ENCODE measurements around the gene ABCB11.

Gene ABCB11

GRCh38 chr2:169006665-169007064 is 24.5 kb downstream of the ABCB11 start:
- no peak for DNase-seq

- DNase-seq, result no peak
These were observed 25.1 kb downstream of the ABCB11 start for GRCh38 chr2:169005994-169006393.

DNA sequence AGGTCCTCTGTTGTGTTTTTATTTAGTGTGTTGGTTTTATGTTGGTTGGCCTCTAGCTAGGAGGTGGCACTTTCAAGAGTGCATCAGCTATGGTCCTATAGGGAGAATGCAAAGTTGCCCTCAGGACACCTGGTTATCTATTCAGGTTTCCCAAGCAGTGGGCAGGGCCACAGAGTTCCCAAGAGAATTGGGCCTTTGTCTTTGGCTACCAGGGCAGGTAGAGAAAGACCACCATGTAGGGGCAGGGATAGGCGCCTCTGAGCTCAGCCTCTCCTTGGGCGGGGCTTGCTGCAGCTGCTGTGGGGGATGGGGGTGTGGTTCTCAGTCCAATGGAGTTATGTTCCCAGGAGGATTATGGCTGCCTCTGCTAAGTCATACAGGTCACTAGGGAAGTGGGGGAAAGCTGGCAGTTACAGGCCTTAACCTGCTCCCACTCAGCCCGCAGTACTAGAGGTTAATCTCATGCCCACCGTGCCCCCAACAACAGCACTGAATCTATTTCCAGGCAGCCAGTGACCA is 26.0 kb downstream of the ABCB11 start:
- DNase-seq, result no peak

GRCh38 chr2:169002161-169002738 is 28.9 kb downstream of the ABCB11 start:
- no peak for DNase-seq

DNA sequence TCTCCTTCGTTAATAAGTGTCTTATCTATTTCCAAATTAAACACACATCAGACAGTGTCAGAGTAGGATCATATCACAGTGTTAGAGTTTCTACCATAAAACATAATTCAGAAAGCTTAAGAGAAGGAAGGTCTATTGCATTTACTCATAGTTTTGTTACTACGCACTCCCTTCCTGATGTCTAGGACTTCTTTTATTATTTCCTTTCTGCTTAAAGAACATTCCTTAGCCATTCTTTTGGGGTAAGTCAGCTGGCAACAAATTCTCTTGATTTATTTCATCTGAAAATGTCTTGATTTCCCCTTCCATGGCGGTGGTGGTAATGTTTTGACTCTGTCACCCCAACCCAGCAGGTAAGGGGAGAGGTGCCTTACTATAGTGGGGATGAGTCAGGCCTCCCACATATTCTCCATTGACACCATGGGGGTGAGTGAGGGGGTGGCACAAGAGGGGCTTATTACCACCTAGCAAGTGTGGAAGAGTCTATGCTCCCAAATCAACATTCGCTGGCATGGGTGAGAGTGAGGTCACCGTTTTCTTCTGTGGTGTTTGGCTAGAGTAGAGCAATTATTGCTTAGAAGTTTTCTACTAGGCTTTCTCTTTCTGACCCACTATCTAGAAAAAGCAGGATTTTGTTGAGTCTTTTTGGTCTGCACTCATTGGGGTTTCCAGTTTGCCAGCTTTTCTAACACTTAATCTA is 29.9 kb downstream of the ABCB11 start:
- DNase-seq, result no peak

DNA sequence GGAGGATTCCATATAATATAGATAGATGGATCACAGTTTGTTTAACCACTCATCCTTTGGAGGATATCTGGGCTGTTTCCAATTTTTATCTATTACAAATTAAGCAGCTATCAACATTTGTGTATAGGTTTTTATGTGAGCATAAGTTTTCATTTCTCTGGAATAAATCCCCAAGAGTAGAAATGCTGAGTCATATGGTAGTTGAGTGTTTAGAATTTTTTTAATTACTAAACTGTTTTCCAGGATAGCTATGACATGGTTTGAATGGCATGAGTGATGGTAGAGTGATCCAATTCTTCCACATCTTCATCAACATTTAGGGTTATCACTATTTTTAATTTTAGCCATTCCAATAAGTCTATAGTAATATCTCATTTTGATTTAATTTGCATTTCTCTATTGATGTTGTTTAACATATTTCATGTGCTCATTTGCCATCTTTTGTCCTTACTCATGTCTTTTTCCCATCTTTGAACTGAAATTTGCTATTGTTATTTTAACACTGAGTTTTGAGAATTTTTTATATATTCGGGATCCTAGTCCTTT is 31.4 kb downstream of the ABCB11 start:
- DNase-seq, result no peak

DNA sequence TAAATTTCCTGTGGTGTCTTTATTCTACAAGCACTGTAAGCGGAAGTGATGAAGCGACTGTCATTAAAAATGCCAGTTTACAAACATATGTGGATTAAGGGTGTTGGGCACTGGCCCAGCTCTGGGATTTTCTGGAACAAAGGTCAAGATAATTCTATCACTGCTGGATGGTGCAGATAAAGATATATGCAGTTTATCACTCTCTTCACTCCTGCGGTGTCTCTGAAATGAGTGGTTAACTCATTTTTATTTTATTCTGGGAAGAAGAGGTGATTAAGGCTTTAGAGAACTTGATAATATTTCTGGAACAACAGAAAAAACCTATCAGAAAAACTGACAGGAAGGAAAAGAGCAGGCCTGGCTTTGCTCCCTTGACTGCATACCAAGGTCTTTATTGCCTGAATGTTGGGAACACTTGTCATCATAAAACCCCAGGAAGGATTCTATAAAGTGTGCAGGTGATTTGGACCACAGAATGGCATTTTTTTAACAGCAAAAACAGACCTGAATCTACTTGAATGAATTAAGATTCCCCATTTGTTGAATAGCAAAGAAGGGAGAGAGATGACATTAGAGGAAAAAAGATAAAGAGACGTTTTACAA is 32.4 kb downstream of the ABCB11 start:
- DNase-seq, result no peak

DNA sequence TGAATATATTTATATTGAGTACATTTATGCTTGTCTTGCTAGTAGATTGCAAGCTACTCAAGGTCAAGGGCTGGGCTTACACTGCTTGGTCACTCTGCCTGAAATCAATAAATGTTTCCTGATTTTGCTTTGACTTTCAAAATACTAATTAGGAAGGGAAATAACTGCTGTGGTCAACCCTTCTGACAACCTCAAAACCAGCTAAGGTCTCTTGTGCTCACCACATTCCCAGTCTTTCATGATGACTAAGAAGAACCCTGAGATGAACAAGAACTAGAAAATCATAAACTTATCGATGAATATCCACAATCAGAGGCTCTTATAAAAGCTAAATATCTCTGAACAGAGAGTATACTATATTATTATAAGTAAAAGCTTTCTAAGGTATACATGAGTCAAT is 33.3 kb downstream of the ABCB11 start:
- DNase-seq, result no peak

DNA sequence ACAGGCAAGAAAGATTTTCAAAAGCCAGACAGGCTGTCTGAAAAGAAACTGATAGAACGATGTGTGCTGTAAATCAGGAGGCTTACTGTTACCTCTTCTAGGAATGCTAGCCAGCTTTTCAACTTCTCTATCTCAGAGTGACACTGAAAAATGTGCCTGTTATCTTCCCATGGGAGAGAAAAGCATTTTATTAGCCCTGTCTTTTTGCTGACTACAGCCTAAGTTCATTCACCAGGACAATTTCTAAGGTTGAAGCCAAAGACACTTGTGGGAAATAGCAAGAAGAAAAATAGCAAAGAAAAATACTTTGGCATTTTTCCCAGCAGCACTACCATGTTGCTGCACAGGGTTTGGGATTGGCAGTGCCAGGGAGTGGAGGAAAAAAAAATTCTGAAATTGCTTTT is 34.0 kb downstream of the ABCB11 start:
- no peak for DNase-seq

DNA sequence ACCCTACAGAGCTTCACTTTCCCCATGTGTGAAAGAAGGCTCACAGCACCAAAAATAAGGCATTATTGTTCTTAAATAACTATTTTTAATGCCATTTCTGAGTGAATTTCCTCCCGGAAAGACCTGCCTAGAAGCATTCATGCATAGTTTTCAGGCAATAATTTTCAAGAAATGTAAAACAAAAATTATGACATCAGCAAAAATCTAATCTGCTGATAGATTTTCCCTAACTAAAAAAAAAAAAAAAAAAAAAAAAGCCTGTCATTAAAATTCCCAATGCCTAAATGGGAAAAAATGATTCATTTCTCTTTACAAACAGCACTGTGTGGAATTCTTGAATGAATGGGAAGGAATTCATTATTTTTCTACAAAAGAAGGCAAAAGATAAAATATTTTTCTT is 35.4 kb downstream of the ABCB11 start:
- DNase-seq, result no peak

DNA sequence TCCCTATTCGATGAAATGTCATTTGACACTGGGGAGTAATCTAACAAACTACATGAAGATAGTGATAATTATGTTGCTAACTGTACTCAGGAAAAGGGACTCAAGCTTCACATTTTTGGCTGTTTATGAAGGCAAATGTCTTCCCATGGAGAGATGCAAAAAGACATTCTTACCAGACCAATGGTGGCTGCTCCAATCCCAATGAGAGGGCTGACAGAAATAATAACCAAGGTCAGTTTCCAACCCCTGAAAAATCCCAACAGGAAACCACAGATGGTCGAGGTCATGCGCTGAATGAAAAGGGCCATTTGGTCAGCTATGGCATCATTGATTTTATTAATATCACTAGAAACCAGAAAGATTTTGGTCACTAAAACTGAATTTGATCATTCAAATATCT is 37.6 kb downstream of the ABCB11 start:
- DNase-seq, result no peak

GRCh38 chr2:168992591-168993349 is 38.4 kb downstream of the ABCB11 start:
- DNase-seq, result no peak

DNA sequence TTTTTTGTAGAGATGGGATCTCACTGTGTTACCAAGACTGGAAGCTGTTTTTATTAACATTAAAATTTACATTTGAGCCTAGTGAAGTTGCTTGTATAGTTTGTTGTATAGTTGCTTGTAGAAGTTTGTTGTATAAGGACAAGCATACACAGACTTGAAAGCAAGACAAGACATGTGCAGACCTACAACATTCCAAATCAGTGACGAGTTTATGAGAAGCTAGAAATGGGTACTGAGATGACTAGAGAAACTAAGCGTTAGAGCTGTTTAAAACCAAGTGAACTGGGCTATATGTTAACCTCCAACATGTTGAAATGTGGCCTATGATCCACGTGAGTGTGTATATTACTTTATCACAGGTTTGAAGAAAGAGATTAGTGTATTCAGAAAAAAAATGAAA is 39.1 kb downstream of the ABCB11 start:
- no peak for DNase-seq

- DNase-seq, result no peak
These were observed 42.4 kb downstream of the ABCB11 start for GRCh38 chr2:168988755-168989154.

- no peak for DNase-seq
These were observed 44.7 kb downstream of the ABCB11 start for GRCh38 chr2:168986398-168986943.

- no peak for DNase-seq
These were observed 49.5 kb downstream of the ABCB11 start for GRCh38 chr2:168981651-168982050.

DNA sequence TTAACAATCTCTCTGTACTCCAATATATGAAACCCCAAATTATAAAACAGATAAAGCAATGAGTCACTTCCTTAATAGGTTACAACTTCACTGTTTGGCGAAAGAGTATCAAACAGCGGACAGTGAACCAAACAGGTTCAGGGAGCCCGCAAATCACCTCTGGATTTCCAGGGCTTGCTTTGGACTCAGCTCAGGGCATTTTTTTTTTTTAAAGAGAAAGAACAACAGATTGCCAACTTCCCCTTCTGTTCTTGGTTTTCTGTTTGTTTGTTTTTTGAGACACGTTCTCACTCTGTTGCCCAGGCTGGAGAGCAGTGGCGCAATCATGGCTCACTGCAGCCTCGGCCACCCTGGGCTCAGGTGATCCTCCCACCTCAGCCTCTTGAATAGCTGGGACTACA is 52.7 kb downstream of the ABCB11 start:
- DNase-seq, result no peak

DNA sequence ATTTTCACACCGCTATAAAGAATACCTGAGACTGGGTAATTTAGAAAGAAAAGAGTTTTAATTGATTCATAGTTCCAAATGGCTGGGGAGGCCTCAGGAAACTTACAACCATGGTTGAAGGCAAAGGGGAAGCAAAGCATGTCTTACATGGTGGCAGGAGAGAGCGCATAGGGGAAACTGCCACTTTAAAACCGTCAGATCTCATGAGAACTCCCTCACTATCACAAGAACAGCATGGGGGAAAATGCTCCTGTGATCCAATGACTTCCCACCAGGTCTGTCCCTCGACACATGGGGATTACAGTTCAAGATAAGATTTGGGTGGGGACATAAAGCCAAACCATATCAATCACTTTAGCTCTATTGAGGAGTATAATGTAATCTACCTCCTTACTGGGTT is 53.5 kb downstream of the ABCB11 start:
- no peak for DNase-seq

- no peak for DNase-seq
These were observed 55.0 kb downstream of the ABCB11 start for GRCh38 chr2:168976034-168976654.

DNA sequence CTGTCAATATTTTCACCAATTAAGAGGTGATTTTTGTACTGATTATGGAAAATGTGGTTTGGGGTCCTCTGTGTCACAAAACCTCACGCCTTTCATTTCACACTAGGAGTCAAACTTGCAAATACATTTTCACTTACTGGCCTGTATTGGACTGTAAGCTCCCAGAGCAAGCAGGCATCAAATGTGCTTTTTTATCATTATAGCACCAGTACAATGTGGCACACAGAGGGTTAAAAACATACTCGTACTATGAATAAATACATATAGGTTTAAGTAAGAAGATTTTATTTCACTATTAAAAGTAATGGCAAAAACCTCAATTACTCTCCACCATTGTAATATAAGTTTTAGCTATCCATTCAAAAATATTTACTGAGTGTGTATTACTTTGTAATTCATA is 56.7 kb downstream of the ABCB11 start:
- no peak for DNase-seq

- DNase-seq, result no peak
These were observed 59.9 kb downstream of the ABCB11 start for GRCh38 chr2:168971261-168971660.

- no peak for DNase-seq
These were observed 60.4 kb downstream of the ABCB11 start for GRCh38 chr2:168970711-168971233.

Measured in activated CD8-positive, alpha-beta memory T cell treated with anti-CD3 and anti-CD28 coated beads, Interleukin-2, amount 50 U/mL, for 4 hours (primary cell).